Measurements from ENCODE around the gene HOXB5. TPM values are rescaled to one million over a fixed set of nuclear protein-coding genes. Genes with fewer than 3 reads are reported as not detected.

HOXB5 gene
- total and polyA plus RNA-seq, 8 donors, result 3.3 to 37.5 (median 28.9) TPM

- TF ChIP-seq CTCF (IDR thresholded peaks at IDR 0.05), result no peak
- intact Hi-C loops (cut with DNase I), result no loop called here
These were observed 34.8 kb downstream of the HOXB5 start for GRCh38 chr17:48558831-48559121.

GRCh38 chr17:48558057-48558830 lies 35.3 kb downstream of the HOXB5 start:
- H3K4me1 ChIP-seq, result no peaks in the 10 kb centered on the region
- TF ChIP-seq CTCF (IDR thresholded peaks at IDR 0.05), result no peak
- H3K27me3 ChIP-seq, result peaks cover 15 to 90% of the 10 kb centered on the region in 2 donors
- H3K9me3 ChIP-seq, result no peaks in the 10 kb centered on the region
- H3K4me3 ChIP-seq, result peak overlapping the region in 1 of 2 donors; percentile 13
- intact Hi-C loops (cut with DNase I), result no loop called here
- peak in 2 of 4 donors; percentile 15 to 22 for DNase-seq
- peak overlapping the region; percentile 37 to 82 for H3K27ac ChIP-seq
- H3K36me3 ChIP-seq, result no peaks in the 10 kb centered on the region
- no peak for ATAC-seq

More at GRCh38 chr17:48558831-48559121, 34.8 kb downstream of the HOXB5 start:
- peaks cover 15 to 90% of the 10 kb centered on the region in 2 donors for H3K27me3 ChIP-seq
- no peak for ATAC-seq
- H3K9me3 ChIP-seq, result no peaks in the 10 kb centered on the region
- H3K27ac ChIP-seq, result peak overlapping the region in 1 of 2 donors; percentile 82
- DNase-seq, result no peak
- no peak overlapping the region for H3K4me3 ChIP-seq
- H3K36me3 ChIP-seq, result no peaks in the 10 kb centered on the region
- H3K4me1 ChIP-seq, result no peaks in the 10 kb centered on the region

GRCh38 chr17:48556576-48557401 lies 36.8 kb downstream of the HOXB5 start:
- H3K36me3 ChIP-seq, result no peaks in the 10 kb centered on the region
- ATAC-seq, result no peak
- no peaks in the 10 kb centered on the region for H3K9me3 ChIP-seq
- H3K27me3 ChIP-seq, result peaks cover 24 to 90% of the 10 kb centered on the region in 2 donors
- no peaks in the 10 kb centered on the region for H3K4me1 ChIP-seq
- no peak for TF ChIP-seq CTCF (IDR thresholded peaks at IDR 0.05)
- peak overlapping the region; percentile 37 to 82 for H3K27ac ChIP-seq
- H3K4me3 ChIP-seq, result peak overlapping the region in 1 of 2 donors; percentile 13
- intact Hi-C loops (cut with DNase I), result no loop called here
- DNase-seq, result peak in 2 of 4 donors; percentile 44 to 53

- no peaks in the 10 kb centered on the region for H3K4me1 ChIP-seq
- no peak for TF ChIP-seq CTCF (IDR thresholded peaks at IDR 0.05)
- peaks cover 27 to 96% of the 10 kb centered on the region in 2 donors for H3K27me3 ChIP-seq
- no peaks in the 10 kb centered on the region for H3K36me3 ChIP-seq
- intact Hi-C loops (cut with DNase I), result no loop called here
- peak overlapping the region in 1 of 2 donors; percentile 82 for H3K27ac ChIP-seq
- no peak for DNase-seq
- H3K4me3 ChIP-seq, result no peak overlapping the region
- no peak for ATAC-seq
- H3K9me3 ChIP-seq, result no peaks in the 10 kb centered on the region
These were observed 37.4 kb downstream of the HOXB5 start for GRCh38 chr17:48556229-48556575.

Data from left lung (tissue), 10 donors.